ENCODE data around the gene TAF11L6. TPM values are rescaled to one million over a fixed set of nuclear protein-coding genes. Genes with fewer than 3 reads are reported as not detected.

Gene TAF11L6
- total and polyA plus RNA-seq, 2 experiments from 2014 or later = not detected

Small RNAs within 50 kb of the gene (small RNA-seq; reads per million reads assigned to genes)
- gene AC106774.3 (ENCODE audit: low replicate concordance) = not detected

Other genes with a start within 250 kb of the TAF11L6 start
- not detected in 2 replicates for gene TAF11L2, start 30.4 kb upstream of the TAF11L6 start, total RNA-seq (2014; rRNA removed; shearing (Covaris generic))
- not detected in 2 replicates for gene TAF11L2, start 30.4 kb upstream of the TAF11L6 start, polyA plus RNA-seq (2016; fragmentation: Nextera tagmentation; extraction: Ambion mirVana)
- gene TAF11L3, start 10.3 kb upstream of the TAF11L6 start, total RNA-seq (2014; rRNA removed; shearing (Covaris generic)) = not detected in 2 replicates
- not detected in 2 replicates for gene TAF11L3, start 10.3 kb upstream of the TAF11L6 start, polyA plus RNA-seq (2016; fragmentation: Nextera tagmentation; extraction: Ambion mirVana)
- gene TAF11L4, start 6.9 kb upstream of the TAF11L6 start, total RNA-seq (2014; rRNA removed; shearing (Covaris generic)) = not detected in 2 replicates
- not detected in 2 replicates for gene TAF11L4, start 6.9 kb upstream of the TAF11L6 start, polyA plus RNA-seq (2016; fragmentation: Nextera tagmentation; extraction: Ambion mirVana)
- gene TAF11L5, start 3.4 kb upstream of the TAF11L6 start, total RNA-seq (2014; rRNA removed; shearing (Covaris generic)) = not detected in 2 replicates
- not detected in 2 replicates for gene TAF11L5, start 3.4 kb upstream of the TAF11L6 start, polyA plus RNA-seq (2016; fragmentation: Nextera tagmentation; extraction: Ambion mirVana)
- not detected in 2 replicates for gene TAF11L7, start 57.1 kb downstream of the TAF11L6 start, total RNA-seq (2014; rRNA removed; shearing (Covaris generic))
- not detected in 2 replicates for gene TAF11L7, start 57.1 kb downstream of the TAF11L6 start, polyA plus RNA-seq (2016; fragmentation: Nextera tagmentation; extraction: Ambion mirVana)
- gene TAF11L8, start 62.3 kb downstream of the TAF11L6 start, total RNA-seq (2014; rRNA removed; shearing (Covaris generic)) = not detected in 2 replicates
- gene TAF11L8, start 62.3 kb downstream of the TAF11L6 start, polyA plus RNA-seq (2016; fragmentation: Nextera tagmentation; extraction: Ambion mirVana) = not detected in 2 replicates
- not detected in 2 replicates for gene TAF11L9, start 65.7 kb downstream of the TAF11L6 start, total RNA-seq (2014; rRNA removed; shearing (Covaris generic))
- not detected in 2 replicates for gene TAF11L9, start 65.7 kb downstream of the TAF11L6 start, polyA plus RNA-seq (2016; fragmentation: Nextera tagmentation; extraction: Ambion mirVana)
- not detected in 2 replicates for gene TAF11L10, start 69.2 kb downstream of the TAF11L6 start, total RNA-seq (2014; rRNA removed; shearing (Covaris generic))
- not detected in 2 replicates for gene TAF11L10, start 69.2 kb downstream of the TAF11L6 start, polyA plus RNA-seq (2016; fragmentation: Nextera tagmentation; extraction: Ambion mirVana)
- 0.21 and 1.6 TPM in 2 replicates for gene TAF11L11, start 75.5 kb downstream of the TAF11L6 start, total RNA-seq (2014; rRNA removed; shearing (Covaris generic))
- not detected in 2 replicates for gene TAF11L11, start 75.5 kb downstream of the TAF11L6 start, polyA plus RNA-seq (2016; fragmentation: Nextera tagmentation; extraction: Ambion mirVana)
- not detected in 2 replicates for gene TAF11L12, start 81.7 kb downstream of the TAF11L6 start, total RNA-seq (2014; rRNA removed; shearing (Covaris generic))
- gene TAF11L12, start 81.7 kb downstream of the TAF11L6 start, polyA plus RNA-seq (2016; fragmentation: Nextera tagmentation; extraction: Ambion mirVana) = not detected in 2 replicates
- not detected in 2 replicates for gene TAF11L13, start 103.4 kb downstream of the TAF11L6 start, total RNA-seq (2014; rRNA removed; shearing (Covaris generic))
- not detected in 2 replicates for gene TAF11L13, start 103.4 kb downstream of the TAF11L6 start, polyA plus RNA-seq (2016; fragmentation: Nextera tagmentation; extraction: Ambion mirVana)
- not detected in 2 replicates for gene TAF11L14, start 105.8 kb downstream of the TAF11L6 start, total RNA-seq (2014; rRNA removed; shearing (Covaris generic))
- not detected in 2 replicates for gene TAF11L14, start 105.8 kb downstream of the TAF11L6 start, polyA plus RNA-seq (2016; fragmentation: Nextera tagmentation; extraction: Ambion mirVana)